Epidermal melanocyte (primary cell): ENCODE results near the gene SRRM1.
A peak's percentile ranks its signal among the peaks of the same experiment; 100 is the strongest.
"Not testable (repeated sequence)": the region's sequence is repeated elsewhere in the genome, so short reads cannot be mapped to it uniquely, and the experiment has no call there.

ENCODE experiments used
- DNase-seq: peaks from one replicate; pipeline ENCODE4 v3.0.0; 2011; ENCODE audit warnings: low spot score; ENCODE audit not compliant: insufficient read length

Gene SRRM1

DNA sequence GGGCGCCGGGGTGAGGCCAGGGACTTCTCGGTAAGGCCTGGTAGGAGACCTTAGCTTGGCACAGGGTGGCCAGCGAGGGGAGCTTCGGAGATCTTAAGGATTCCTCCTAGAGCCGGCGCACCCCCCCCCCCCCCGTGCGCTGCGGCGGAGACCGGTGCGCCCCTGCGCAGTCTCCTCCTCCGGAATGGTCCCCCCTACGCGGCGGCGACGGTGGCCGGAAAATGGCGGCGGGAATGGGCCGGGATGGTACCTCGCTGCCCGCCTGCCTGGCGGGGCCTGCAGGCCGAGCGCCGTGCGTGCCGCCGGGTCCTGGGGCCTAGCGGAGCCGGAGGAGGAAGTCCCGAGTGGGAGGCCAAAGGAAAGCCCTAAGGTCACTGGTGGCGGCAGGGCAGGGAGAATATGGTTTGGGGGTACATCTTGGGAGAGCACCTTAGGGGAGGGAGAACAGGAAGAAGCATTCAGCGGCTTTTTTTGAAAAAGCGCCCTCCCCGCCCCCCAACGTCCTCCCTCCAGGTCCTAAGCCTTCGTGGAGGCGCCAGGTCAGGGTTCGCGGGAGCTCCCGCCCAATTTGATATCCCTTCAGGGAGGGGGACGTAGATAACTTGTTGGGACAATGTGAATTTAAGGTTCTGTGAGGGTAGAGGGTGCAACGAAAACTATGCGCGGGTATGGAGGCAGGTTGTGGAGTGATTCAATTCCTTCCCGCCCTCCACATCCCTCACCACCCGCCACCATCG, 429 bp downstream of the SRRM1 start:
- no peak for DNase-seq

- DNase-seq = no peak
These were observed 940 bp downstream of the SRRM1 start for GRCh38 chr1:24644100-24644384.

GRCh38 chr1:24648919-24649318, 5.8 kb downstream of the SRRM1 start:
- DNase-seq = no peak

DNA sequence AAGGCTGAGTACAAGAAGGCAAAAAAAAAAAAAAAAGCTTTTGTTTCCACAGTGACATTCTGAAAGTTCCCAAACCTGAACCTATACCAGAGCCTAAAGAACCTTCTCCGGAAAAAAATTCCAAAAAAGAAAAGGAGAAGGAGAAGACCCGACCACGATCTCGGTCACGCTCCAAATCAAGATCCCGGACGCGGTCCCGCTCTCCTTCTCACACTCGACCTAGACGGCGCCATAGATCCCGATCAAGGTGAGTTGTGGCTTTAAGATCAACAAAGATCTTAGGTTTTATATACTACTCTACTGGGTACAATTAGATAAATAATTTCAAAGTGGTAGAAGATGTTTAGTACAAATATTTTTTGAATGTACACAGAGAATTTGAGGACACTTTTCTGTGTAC, 9.3 kb downstream of the SRRM1 start:
- no peak for DNase-seq

DNA sequence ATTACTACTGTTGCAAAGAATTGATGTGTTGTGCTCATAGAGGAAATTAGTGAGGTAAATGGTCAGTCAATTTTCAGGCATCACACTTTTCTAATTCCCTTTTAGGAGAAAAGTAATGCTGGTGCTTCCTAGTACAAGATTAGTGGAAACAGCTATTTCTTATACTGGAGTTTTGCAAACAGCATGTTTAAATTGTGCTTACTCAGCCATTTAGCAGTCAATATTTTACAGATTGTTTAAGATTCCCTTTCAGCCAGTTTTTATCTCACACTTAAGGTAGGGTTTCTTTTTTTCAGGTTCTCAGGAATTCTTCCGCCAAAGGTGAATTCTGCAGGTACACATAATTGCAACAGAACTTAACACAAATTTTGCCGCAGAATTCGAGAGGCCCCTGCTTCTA, 10.9 kb downstream of the SRRM1 start:
- DNase-seq = no peak

- DNase-seq = no peak
These were observed 12.9 kb downstream of the SRRM1 start for GRCh38 chr1:24656046-24656445.

GRCh38 chr1:24657781-24658180, 14.7 kb downstream of the SRRM1 start:
- DNase-seq = no peak

- no peak for DNase-seq
These were observed 16.2 kb downstream of the SRRM1 start for GRCh38 chr1:24659166-24659904.

DNA sequence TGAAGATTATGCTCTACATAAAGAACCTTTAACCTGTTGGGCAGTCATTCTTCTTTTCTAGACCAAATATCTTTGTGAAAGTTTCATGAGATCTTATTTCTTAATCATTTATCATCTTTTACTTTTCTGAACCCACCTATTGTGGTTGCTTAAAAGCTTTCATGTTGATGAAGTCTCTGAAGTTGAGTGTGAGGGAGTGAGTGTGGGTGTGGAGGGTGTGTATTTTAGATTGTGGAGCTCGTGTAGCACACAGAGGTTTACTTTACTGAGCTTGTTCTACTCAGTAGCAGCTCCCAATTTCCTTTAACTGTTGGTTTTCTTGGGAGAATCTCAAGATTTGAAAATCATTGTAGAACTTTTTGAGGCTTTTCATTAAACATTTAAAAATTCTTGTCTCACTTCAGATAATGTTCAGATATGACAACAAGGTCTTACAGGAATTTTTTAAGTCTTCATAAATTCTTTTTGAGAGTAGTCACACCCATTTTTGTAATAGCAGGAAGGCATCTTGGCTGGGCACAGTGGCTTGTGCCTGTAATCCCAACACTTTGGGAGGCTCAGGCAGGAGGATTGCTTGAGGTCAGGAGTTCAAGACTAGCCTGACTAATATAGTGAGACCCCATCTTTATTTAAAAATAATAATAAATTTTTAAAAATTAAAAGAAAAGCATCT, 17.0 kb downstream of the SRRM1 start:
- DNase-seq = no peak

DNA sequence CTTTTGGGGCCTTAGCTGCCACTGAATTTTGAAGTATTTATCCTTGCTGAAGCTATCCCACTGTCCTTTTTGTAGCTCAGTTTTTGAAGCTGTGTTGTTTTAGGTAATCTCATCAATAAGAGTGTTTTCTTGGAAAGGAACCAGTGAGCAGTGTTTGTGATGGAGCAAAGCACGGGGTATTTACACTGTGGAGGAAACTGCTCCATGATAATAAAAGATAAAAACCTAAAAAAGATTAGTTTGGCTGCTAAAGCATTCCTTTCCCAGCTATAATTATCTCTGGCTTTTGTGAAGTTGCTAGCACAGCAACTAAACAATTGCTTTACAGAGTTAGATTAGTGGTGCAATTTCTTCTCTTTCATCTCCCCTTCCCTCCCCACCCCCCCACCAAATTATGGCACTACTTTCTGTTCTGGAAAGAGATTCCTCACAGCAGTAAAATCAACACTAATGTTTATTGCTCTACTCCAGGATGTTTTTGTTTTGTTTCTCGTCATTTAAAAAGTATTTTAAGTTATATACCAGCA, 21.5 kb downstream of the SRRM1 start:
- DNase-seq = no peak

DNA sequence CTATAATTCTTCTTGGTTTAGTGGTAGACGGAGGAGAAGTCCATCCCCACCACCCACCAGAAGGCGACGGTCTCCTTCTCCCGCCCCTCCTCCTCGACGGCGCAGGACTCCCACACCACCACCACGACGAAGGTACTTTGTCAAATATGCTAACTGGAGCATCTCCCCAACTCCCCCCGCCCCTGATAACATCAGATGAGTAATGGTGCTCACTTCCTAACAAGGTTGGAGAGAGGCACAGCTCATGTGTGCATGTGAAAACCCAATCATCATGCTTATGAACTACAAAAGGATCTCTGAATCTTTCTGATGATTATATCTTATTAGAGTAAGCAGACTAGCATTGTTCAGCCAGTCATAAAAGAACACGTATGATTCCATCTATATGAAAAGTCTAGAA, 23.7 kb downstream of the SRRM1 start:
- DNase-seq = no peak

- DNase-seq = not testable (repeated sequence)
These were observed 28.3 kb downstream of the SRRM1 start for GRCh38 chr1:24671372-24671771.

GRCh38 chr1:24672686-24673085, 29.6 kb downstream of the SRRM1 start:
- DNase-seq = not testable (repeated sequence)

DNA sequence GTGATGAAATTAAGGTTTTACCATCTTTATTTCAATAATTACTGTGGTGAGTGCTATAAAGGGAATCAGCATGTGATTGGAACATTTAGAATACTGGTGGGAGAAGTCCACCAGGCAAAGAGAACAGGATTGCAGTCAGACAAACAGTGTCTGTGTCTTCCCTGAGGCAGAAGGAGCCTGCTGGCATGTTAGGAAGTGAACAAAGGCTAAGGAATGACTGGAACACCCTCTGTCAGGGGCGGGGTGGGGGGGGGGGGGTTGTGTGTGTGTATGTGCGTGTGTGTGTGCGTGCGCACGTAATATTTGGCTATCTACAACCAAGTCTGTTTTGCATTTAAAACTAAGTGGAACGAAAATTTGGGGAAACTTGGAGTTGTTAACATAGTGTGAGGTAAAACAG, 30.2 kb downstream of the SRRM1 start:
- DNase-seq = no peak

DNA sequence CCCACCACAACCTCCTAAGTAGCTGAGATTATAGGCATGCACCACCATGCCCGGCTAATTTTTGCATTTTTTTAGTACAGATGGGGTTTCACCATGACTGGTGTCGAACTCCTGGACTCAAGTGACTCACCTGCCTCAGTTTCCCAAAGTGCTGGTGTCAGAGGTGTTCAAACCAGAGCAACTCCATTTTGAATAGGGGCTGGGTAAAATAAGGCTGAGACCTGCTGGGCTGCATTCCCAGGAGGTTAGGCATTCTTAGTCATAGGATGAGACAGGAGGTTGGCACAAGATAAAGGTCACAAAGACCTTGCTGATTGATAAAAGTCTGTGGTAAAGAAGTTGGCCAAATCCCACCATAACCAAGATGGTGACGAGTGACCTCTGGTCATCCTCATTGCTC, 35.3 kb downstream of the SRRM1 start:
- not testable (repeated sequence) for DNase-seq

GRCh38 chr1:24679725-24680124, 36.6 kb downstream of the SRRM1 start:
- no peak for DNase-seq

DNA sequence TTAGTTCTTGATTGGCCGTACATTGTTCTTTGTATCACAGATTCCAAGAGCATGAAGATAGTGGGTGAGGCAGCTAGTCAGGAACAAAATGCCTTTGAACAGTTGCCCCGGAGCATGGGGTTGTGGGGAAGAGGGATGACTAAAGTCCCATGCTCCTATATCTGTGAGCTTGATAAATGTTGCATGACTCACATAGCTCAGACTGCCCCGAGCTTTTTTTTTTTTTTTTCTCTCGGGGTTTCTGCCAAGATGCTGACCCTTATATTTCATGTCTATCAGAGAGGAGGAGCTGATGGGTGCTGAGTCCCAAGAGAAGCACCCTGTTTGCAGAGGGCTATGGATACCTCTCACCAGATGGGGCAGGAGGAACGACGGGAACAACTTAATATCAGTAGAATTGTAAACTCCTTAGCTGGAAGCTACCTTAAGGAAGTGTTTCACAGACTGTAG, 40.6 kb downstream of the SRRM1 start:
- peak; percentile 60 for DNase-seq

- DNase-seq = no peak
These were observed 44.9 kb downstream of the SRRM1 start for GRCh38 chr1:24688033-24688432.

DNA sequence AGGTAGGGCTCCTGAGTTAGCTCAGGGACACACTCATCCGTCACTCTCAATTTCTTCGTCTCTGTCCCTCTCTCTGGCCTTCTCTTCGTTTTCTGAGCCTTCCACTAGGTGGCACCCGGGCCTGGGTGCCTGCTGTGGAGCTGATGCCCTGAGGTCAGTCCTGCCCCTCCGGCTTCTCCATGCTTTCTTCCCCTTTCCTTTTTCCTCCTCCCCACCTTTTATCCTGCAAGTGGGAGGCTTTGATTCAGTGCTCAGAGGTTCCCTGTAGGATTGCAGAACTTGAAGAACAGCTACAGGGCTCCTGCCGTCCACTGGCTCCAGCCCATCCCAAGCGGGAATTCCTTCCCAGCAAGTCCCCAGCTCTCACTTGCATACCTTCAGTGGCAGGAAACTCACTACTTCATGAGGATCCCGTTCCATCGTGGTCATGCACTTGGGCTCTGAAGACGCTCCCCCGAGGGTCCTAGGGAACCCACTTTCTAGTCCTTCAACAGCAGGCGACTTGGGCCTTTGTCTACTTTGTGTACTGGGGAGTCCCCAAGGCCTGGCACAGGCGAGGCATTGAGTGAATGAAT, 45.6 kb downstream of the SRRM1 start:
- peak; percentile 75 for DNase-seq

GRCh38 chr1:24691051-24691450, 47.9 kb downstream of the SRRM1 start:
- no peak for DNase-seq

DNA sequence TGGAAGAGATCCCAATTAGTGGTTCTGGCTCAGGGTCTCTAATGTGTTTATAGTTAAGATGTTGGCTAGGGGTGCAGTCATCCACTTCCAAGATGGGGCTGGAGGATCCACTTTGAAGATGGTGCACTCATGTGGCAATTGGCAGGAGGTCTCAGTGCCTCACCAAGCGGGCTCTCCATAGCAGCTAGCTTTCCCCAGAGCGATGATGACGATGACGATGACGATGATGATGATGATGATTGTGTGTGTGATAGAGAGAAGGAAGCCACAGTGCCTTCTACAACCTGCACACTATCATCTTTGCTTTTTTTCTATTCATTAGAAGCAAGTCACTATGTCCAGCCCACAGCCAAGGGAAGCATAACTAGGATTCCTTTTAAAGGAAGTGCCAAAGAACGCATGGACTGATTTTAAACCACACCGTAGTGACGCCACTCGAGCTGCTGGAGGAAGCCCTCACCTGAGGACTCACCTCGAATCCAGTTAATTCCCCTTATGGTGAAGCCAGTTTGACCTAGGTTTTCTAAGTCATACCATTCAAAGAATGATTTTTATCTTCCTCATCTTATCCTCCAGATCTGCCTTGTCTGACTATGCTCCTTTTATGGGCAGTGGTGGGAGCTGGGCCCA, 49.4 kb downstream of the SRRM1 start:
- no peak for DNase-seq
